Left ventricle myocardium superior (tissue), 1 donor: ENCODE measurements around the gene BLVRB. TPM values are rescaled to one million over a fixed set of nuclear protein-coding genes. Genes with fewer than 3 reads are reported as not detected.
A peak's percentile ranks its signal among the peaks of the same experiment; 100 is the strongest.
"Not testable (repeated sequence)": the region's sequence is repeated elsewhere in the genome, so short reads cannot be mapped to it uniquely, and the experiment has no call there.

ENCODE experiments used
- ATAC-seq: fragments of 200-7000 bp; cut with Tn5 transposase; one replicate; pipeline ENCODE4 v1.9.1; 2020; ENCODE audit warnings: mild to moderate bottlenecking, moderate library complexity
- DNase-seq: peaks from one replicate; pipeline ENCODE4 v3.0.0-alpha.2; 2020
- intact Hi-C: fragments of 100-400 bp; cut with micrococcal nuclease; formaldehyde crosslinking; loops from one replicate; pipeline ENCODE4 v1.11.0; 2022
- long read RNA-seq: library from polyadenylated mRNA; unstranded; transcript quantifications from one replicate; pipeline ENCODE4 v2.0.0, GENCODE V29; 2021
- total RNA-seq: library from RNA; stranded (reverse); fragmentation: NEBNext Ultra II Directional; extraction: Animal tissue kit (Norgen Biotek cat#: 25700); gene quantifications from one replicate; pipeline ENCODE4 v1.2.1, GENCODE V29; 2021
- donor health status: DM: no; HTN: yes; CAD: no; lungs with severe emphysema.

The BLVRB gene
- total RNA-seq = 120 TPM
- long read RNA-seq, transcript BLVRB-201 (5 exons, 873 nt) = major isoform, 144 of 158 reads
- long read RNA-seq, partial matches to known transcripts = 1 of 158 reads
- long read RNA-seq, other reads (novel, unspliced or antisense) = 13 of 158 reads

DNA sequence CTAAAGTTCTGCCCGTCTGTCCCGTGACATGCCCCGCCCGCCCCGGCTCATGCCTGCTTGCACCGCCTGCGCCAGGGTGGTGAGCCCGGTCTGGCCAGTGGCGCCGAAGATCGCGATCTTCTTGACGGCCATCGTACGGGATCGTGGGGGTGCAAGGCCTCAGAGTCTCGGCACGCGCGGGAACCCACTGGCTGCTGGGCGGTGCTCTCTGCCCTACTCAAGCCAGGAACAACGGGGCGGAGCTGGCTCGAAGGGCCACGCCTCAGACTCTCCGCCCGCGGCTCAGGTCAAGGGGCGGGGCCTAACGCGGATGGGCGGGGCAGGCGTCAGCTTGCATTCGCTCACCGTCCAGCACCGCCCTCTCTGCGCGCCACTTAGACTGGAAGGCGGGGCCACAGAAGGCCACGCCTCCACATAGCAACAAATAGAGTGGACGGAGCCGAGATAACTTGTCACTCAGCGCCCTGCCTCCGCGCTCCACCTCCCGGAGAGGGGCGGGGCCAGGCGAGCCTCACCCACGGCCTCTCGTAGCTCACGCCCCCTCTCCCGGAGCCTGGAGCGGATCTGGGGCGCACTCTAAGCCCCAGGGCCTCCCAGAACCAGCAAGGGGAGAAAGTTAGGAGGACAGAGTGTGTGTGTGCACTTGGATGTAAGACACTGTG is at the start of gene BLVRB:
Gene BLVRB, minus strand, starts transcription at position 189 of the 662 bp plus-strand sequence. Its CDS starts 57 bp downstream, at position 132.
- DNase-seq (peak; percentile 100), ATAC-seq (peak; percentile 94)
- intact Hi-C loops = no loop called here

- intact Hi-C loops = no loop called here
- DNase-seq (no peak), ATAC-seq (no peak)
Measured at GRCh38 chr19:40513741-40514315, 48.3 kb upstream of the BLVRB start.

GRCh38 chr19:40513345-40513678 is 47.8 kb upstream of the BLVRB start:
- DNase-seq = no peak
- ATAC-seq = no peak
- intact Hi-C loops = no loop called here

- ATAC-seq (peak; percentile 67), DNase-seq (peak; percentile 39)
- intact Hi-C loops = no loop called here
Measured at GRCh38 chr19:40512473-40513344, 47.2 kb upstream of the BLVRB start.

- DNase-seq = no peak
- ATAC-seq = no peak
- intact Hi-C loops = no loop called here
Measured at GRCh38 chr19:40512110-40512472, 46.5 kb upstream of the BLVRB start.

DNA sequence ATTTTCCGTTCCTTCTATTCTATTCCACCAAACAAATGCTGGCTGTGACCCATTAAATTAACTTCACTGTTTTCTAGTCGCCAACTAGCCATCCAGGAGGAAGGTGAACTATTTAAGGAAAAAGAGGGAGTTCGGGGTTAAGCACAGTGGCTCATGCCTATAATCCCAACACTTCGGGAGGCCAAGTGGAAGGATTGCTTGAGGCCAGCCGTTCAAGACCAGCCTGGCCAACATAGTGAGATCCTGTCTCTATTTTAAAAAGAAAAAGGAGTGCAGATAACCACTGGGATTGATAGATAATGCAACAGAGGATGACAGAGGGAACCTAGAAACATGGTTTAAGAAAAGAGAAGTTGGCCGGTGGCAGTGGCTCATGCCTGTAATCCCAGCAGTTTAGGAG is 45.9 kb upstream of the BLVRB start:
- intact Hi-C loops = no loop called here
- ATAC-seq = no peak
- DNase-seq = no peak

GRCh38 chr19:40510526-40511115 is 45.1 kb upstream of the BLVRB start:
- ATAC-seq = no peak
- intact Hi-C loops = no loop called here

GRCh38 chr19:40508739-40509260 is 43.3 kb upstream of the BLVRB start:
- no peak for DNase-seq
- intact Hi-C loops = no loop called here
- no peak for ATAC-seq

More at GRCh38 chr19:40510526-40511115, 45.1 kb upstream of the BLVRB start:
- no peak for DNase-seq

DNA sequence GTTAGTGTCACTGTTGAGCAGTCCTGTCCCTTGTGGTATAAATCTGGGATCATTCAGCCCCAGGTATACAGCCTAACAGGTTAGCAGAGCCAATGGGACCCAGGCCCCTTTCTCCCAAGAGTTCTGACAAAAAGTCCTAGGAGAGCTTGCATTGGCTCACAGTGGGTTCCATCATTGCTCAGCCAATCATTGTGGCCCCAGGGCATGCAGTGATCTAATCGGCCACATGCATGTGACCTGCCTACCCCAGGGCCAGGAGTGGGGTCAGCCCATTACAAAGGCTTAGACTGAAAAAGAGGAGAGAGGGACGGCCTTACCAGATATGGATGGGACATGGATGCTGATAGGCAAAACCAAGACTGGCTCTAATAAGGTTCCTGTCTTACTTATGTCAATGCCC is 42.3 kb upstream of the BLVRB start:
- DNase-seq (no peak), ATAC-seq (no peak)
- intact Hi-C loops = no loop called here

GRCh38 chr19:40506099-40506498 is 40.6 kb upstream of the BLVRB start:
- DNase-seq (no peak), ATAC-seq (no peak)
- intact Hi-C loops = no loop called here

DNA sequence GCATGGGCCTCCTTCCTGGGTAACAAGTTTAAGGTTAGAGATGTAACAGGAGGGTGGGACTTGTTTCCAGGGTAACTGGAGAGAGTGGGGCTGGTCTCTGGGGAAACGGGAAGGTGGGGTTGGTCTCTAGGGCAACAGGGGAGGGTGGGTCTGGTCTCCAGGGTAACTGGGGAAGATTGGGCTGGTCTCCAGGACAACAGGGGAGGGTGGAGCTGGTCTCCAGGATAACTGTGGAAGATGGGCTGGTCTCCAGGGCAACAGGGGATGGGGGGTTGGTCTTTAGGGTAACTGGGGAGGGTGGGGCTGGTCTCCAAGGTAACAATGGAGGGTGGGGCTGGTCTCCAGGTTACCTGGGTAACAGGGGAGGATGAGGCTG is 37.8 kb upstream of the BLVRB start:
- ATAC-seq = no peak

GRCh38 chr19:40502647-40503319 is 37.2 kb upstream of the BLVRB start:
- DNase-seq (no peak), ATAC-seq (no peak)
- intact Hi-C loops = no loop called here

More for the DNA sequence above, 37.8 kb upstream of the BLVRB start:
- intact Hi-C loops = no loop called here
- no peak for DNase-seq

GRCh38 chr19:40502081-40502480 is 36.5 kb upstream of the BLVRB start:
- intact Hi-C loops = no loop called here
- no peak for ATAC-seq

DNA sequence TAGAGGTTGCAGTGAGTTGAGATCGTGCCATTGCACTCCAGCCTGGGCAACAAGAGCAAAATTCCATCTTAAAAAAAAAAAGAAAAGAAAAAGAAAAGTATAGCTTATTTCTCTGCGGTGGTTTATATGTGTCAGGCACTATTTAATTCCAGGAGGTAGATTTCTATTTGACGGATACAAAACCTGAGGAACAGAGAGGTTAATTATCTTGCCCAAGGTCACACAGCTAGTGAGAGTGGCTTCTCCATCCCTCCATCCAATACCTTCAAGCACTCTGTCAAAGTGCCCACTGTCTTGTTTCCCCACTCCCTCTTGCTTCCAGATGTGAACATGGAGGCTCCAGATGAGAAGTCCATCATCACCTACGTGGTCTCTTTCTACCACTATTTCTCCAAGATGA is 36.1 kb upstream of the BLVRB start:
- DNase-seq = no peak
- no peak for ATAC-seq
- intact Hi-C loops = no loop called here

More at GRCh38 chr19:40502081-40502480, 36.5 kb upstream of the BLVRB start:
- DNase-seq = no peak

GRCh38 chr19:40500678-40501530 is 35.4 kb upstream of the BLVRB start:
- intact Hi-C loops, ATAC-seq, DNase-seq: not testable (repeated sequence)

GRCh38 chr19:40499320-40499719 is 33.8 kb upstream of the BLVRB start:
- no peak for ATAC-seq
- DNase-seq = no peak
- intact Hi-C loops = no loop called here

GRCh38 chr19:40497214-40497613 is 31.7 kb upstream of the BLVRB start:
- no peak for DNase-seq
- intact Hi-C loops = no loop called here
- no peak for ATAC-seq

DNA sequence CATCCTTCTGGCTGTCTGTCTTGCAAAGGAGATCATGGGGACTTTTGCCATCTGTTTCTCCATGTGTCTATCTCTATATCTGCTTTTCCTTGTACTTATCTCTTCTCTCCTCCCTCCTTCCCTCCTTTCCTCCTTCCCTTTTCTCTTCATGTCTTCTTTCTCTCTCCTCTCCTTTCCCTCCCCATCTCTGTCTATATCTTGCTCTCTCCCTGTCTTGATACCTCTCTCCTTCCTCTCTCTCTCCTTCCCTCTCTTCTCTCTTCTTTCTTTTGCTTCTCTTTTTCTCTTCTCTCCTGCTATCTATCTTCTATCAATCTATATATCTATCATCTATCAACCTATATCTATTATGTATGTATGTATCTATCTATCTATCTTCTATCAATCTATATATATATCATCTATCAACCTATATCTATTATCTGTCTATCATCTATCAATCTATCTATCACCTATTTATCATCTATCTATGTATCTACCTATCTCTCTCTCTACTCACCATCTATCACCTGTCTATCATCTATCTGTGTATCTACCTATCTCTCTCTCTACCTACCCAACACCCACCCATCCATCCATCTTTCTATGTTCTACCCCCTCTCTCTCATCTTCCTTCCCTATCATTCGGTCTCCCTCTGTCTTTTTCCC is 28.8 kb upstream of the BLVRB start:
- intact Hi-C loops = no loop called here
- ATAC-seq (no peak), DNase-seq (no peak)
